Liver (tissue), 9 donors: ENCODE data around the gene NT5DC2. TPM values are rescaled to one million over a fixed set of nuclear protein-coding genes. Genes with fewer than 3 reads are reported as not detected.

Source experiments
- DNase-seq: peaks from one replicate; pipeline ENCODE4 v3.0.0-alpha.2; 2017; ENCODE audit warnings: low spot score
- H3K27ac ChIP-seq, 2 donors: one replicate each; pipeline ENCODE4 v1.7.0; 2013; ENCODE audit warnings: inconsistent platforms in 2 of 2, low read length in 2 of 2, control low read depth in 1 of 2, low read depth in 1 of 2, mild to moderate bottlenecking in 1 of 2
- H3K27me3 ChIP-seq, 4 donors: one replicate each; pipeline versions ENCODE4 v1.6.1 to v1.7.0; 2013; ENCODE audit warnings: low read length in 3 of 4, inconsistent platforms in 1 of 4, mild to moderate bottlenecking in 1 of 4, moderate library complexity in 1 of 4; ENCODE audit not compliant: control insufficient read depth in 4 of 4, insufficient read depth in 4 of 4
- H3K36me3 ChIP-seq, 4 donors: one replicate each; pipeline versions ENCODE4 v1.6.1 to v1.7.0; 2013; ENCODE audit warnings: low read length in 3 of 4, mild to moderate bottlenecking in 3 of 4, low read depth in 1 of 4, moderate library complexity in 1 of 4; ENCODE audit not compliant: control insufficient read depth in 4 of 4, insufficient read depth in 3 of 4
- H3K4me1 ChIP-seq, 4 donors: one replicate each; pipeline versions ENCODE4 v1.6.1 to v1.7.0; 2013; ENCODE audit warnings: low read length in 3 of 4, mild to moderate bottlenecking in 3 of 4, moderate library complexity in 1 of 4; ENCODE audit not compliant: control insufficient read depth in 4 of 4, insufficient read depth in 4 of 4
- H3K4me3 ChIP-seq, 3 donors: one replicate each; pipeline versions ENCODE4 v1.6.1 to v1.7.0; 2013; ENCODE audit warnings: low read length in 3 of 3, control low read depth in 1 of 3, low read depth in 1 of 3, mild to moderate bottlenecking in 1 of 3
- H3K9ac ChIP-seq, 2 donors: one replicate each; pipeline ENCODE4 v1.7.0; 2013; ENCODE audit warnings: low read length in 2 of 2, mild to moderate bottlenecking in 2 of 2, moderate library complexity in 2 of 2, control low read depth in 1 of 2, low read depth in 1 of 2
- H3K9me3 ChIP-seq, 4 donors: one replicate each; pipeline versions ENCODE4 v1.6.1 to v1.7.0; 2013; ENCODE audit warnings: low read length in 3 of 4; ENCODE audit not compliant: control insufficient read depth in 4 of 4
- FOXA1 ChIP-seq: IDR thresholded peaks from 2 replicates; pipeline ENCODE4 v1.6.1; 2016; ENCODE audit warnings: antibody characterized with exemption
- GABPA ChIP-seq, 2 donors: IDR thresholded peaks in 1 of 2; conservative IDR thresholded peaks in 1 of 2; 2 replicates each; pipeline ENCODE4 v1.6.1; 2016; ENCODE audit warnings: antibody characterized with exemption in 2 of 2, mild to moderate bottlenecking in 1 of 2, moderate library complexity in 1 of 2
- HNF4G ChIP-seq: IDR thresholded peaks from 2 replicates; pipeline ENCODE4 v1.6.1; 2016; ENCODE audit warnings: antibody characterized with exemption
- NR2F2 ChIP-seq: IDR thresholded peaks from 2 replicates; pipeline ENCODE4 v1.6.1; 2016; ENCODE audit warnings: antibody characterized with exemption
- RXRA ChIP-seq, 2 donors: IDR thresholded peaks; 2 replicates each; pipeline ENCODE4 v1.6.1; 2017 to 2018; ENCODE audit warnings: antibody characterized with exemption in 2 of 2, mild to moderate bottlenecking in 1 of 2
- SP1 ChIP-seq: IDR thresholded peaks from 2 replicates; pipeline ENCODE4 v1.6.1; 2018; ENCODE audit warnings: antibody characterized with exemption, mild to moderate bottlenecking
- YY1 ChIP-seq: IDR thresholded peaks from 2 replicates; pipeline ENCODE4 v1.6.1; 2016; ENCODE audit warnings: antibody characterized with exemption, mild to moderate bottlenecking
- WGBS: extraction: QIAGEN DNeasy Blood & Tissue Kit; methylation state at CpG from one replicate; pipeline ENCODE4 v1.1.7; 2013; 5-methylcytosine and 5-hydroxymethylcytosine counted together
- polyA plus RNA-seq, 2 donors: library from polyadenylated mRNA; stranded (reverse) in 1 of 2; unstranded in 1 of 2; fragments of 200-250 nt in 1 of 2; fragments of >200 nt in 1 of 2; fragmentation: Nextera tagmentation in 1 of 2; extraction: Ambion mirVana in 1 of 2; gene quantifications; one replicate each; pipeline versions ENCODE4 v1.2.1 to v1.2.3, GENCODE V29; 2013 to 2015
- total RNA-seq, 2 donors: library from RNA; depleted of rRNA; stranded (reverse); fragments of >200 nt; gene quantifications; one replicate each; pipeline ENCODE4 v1.2.3, GENCODE V29; 2014
- TF ChIP-seq, protein P1 (sequence below): IDR thresholded peaks from 2 replicates; pipeline ENCODE4 v1.6.1; 2016; ENCODE audit warnings: antibody characterized with exemption, mild to moderate bottlenecking
- TF ChIP-seq, protein P2 (sequence below): fragments of 150-350 bp; IDR thresholded peaks from 2 replicates; pipeline ENCODE4 v1.5.1; 2017; ENCODE audit warnings: improper control_type of control experiment, low read depth, low read length; ENCODE audit not compliant: missing input control
- TF ChIP-seq, protein P3 (sequence below): IDR thresholded peaks from 2 replicates; pipeline ENCODE4 v1.6.1; 2016; ENCODE audit warnings: antibody characterized with exemption
- donor health status: healthy.
- donor health status: healthy.
- donor health status: healthy.
- donor health status: healthy.
- donor health status: healthy.

The NT5DC2 gene
- total and polyA plus RNA-seq, 4 donors, result 2.8 to 20.9 (median 3.1) TPM

DNA sequence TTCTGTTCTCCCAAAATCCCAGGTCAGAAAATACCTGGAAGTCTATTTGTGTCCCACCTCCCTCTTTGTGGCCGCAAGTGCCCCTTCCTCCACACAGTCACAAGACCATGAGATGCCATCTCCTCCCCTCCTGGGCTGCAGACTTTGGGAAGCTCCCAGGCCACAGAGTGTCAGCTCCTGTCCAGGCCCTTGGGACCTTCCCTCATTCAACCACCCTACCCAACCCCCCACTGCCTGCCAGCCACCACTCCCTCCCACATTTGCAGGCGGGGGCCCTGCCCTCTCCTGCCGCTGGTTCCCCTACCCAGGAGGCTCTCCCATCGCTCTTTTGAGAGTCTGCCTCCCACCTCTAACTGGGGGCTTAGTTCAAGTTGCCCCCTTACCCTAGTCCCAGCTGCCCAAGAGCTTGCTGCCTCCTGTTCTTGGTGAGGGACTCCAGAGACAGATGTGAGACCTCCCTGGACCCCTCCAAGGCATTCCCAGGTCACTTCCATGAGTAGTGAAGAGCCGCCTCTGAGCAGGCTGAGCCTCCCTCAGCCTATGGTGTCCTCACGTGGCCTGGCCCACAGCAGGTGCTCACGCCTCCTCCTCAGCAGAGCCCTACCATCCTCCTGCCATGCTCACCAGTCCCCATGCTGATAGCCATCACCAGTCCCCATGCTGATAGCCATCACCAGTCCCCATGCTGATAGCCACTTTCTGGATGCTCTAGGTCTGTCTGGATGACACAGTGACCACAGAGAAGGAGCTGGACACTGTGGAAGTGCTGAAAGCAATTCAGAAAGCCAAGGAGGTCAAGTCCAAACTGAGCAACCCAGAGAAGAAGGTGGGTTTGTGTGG lies 54.4 kb downstream of the NT5DC2 start:
- no peaks in the 10 kb centered on the region for H3K9me3 ChIP-seq
- 97% methylated on average over 7 of the region's 7 CpGs for WGBS
- H3K27ac ChIP-seq, result no peak overlapping the region
- H3K9ac ChIP-seq, result no peak overlapping the region
- no peak overlapping the region for H3K4me3 ChIP-seq
- DNase-seq, result no peak
- H3K36me3 ChIP-seq, result peaks cover 17 to 68% (median 41%) of the 10 kb centered on the region in 4 donors
- no peaks in the 10 kb centered on the region for H3K27me3 ChIP-seq
- peaks cover 0 to 10% (median 4%) of the 10 kb centered on the region in 4 donors for H3K4me1 ChIP-seq
- TF ChIP-seq NR2F2 (no peak), HNF4G (no peak), FOXA1 (no peak), RXRA (IDR thresholded peaks at IDR 0.05) (no peak), GABPA (IDR thresholded peaks at IDR 0.05 in 1 of 2, conservative IDR thresholded peaks at IDR 0.05 in 1 of 2) (no peak), SP1 (no peak), YY1 (no peak)
- TF ChIP-seq, protein P1, sequence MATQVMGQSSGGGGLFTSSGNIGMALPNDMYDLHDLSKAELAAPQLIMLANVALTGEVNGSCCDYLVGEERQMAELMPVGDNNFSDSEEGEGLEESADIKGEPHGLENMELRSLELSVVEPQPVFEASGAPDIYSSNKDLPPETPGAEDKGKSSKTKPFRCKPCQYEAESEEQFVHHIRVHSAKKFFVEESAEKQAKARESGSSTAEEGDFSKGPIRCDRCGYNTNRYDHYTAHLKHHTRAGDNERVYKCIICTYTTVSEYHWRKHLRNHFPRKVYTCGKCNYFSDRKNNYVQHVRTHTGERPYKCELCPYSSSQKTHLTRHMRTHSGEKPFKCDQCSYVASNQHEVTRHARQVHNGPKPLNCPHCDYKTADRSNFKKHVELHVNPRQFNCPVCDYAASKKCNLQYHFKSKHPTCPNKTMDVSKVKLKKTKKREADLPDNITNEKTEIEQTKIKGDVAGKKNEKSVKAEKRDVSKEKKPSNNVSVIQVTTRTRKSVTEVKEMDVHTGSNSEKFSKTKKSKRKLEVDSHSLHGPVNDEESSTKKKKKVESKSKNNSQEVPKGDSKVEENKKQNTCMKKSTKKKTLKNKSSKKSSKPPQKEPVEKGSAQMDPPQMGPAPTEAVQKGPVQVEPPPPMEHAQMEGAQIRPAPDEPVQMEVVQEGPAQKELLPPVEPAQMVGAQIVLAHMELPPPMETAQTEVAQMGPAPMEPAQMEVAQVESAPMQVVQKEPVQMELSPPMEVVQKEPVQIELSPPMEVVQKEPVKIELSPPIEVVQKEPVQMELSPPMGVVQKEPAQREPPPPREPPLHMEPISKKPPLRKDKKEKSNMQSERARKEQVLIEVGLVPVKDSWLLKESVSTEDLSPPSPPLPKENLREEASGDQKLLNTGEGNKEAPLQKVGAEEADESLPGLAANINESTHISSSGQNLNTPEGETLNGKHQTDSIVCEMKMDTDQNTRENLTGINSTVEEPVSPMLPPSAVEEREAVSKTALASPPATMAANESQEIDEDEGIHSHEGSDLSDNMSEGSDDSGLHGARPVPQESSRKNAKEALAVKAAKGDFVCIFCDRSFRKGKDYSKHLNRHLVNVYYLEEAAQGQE, result no peak
- TF ChIP-seq, protein P2, sequence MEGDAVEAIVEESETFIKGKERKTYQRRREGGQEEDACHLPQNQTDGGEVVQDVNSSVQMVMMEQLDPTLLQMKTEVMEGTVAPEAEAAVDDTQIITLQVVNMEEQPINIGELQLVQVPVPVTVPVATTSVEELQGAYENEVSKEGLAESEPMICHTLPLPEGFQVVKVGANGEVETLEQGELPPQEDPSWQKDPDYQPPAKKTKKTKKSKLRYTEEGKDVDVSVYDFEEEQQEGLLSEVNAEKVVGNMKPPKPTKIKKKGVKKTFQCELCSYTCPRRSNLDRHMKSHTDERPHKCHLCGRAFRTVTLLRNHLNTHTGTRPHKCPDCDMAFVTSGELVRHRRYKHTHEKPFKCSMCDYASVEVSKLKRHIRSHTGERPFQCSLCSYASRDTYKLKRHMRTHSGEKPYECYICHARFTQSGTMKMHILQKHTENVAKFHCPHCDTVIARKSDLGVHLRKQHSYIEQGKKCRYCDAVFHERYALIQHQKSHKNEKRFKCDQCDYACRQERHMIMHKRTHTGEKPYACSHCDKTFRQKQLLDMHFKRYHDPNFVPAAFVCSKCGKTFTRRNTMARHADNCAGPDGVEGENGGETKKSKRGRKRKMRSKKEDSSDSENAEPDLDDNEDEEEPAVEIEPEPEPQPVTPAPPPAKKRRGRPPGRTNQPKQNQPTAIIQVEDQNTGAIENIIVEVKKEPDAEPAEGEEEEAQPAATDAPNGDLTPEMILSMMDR, result no peak
- TF ChIP-seq, protein P3, sequence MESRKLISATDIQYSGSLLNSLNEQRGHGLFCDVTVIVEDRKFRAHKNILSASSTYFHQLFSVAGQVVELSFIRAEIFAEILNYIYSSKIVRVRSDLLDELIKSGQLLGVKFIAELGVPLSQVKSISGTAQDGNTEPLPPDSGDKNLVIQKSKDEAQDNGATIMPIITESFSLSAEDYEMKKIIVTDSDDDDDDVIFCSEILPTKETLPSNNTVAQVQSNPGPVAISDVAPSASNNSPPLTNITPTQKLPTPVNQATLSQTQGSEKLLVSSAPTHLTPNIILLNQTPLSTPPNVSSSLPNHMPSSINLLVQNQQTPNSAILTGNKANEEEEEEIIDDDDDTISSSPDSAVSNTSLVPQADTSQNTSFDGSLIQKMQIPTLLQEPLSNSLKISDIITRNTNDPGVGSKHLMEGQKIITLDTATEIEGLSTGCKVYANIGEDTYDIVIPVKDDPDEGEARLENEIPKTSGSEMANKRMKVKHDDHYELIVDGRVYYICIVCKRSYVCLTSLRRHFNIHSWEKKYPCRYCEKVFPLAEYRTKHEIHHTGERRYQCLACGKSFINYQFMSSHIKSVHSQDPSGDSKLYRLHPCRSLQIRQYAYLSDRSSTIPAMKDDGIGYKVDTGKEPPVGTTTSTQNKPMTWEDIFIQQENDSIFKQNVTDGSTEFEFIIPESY, result no peak

DNA sequence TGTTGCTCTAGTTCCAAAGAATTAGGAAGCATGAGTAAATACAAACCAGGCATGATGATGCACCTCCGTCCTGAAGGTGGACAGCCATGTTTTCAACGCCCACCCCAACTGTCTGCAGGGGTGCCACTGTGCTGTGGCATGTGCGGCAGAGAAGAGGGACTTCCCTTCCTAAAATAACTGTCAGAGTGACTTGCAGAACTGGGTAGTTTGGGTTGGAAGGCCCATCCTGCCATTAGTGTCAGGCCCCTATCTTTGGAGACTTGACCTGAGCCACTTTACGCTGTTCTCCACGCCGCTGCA lies 55.9 kb downstream of the NT5DC2 start:
- Histone ChIP-seq H3K9me3 (no peaks in the 10 kb centered on the region), H3K27me3 (no peaks in the 10 kb centered on the region), H3K27ac (no peak overlapping the region), H3K4me1 (peaks cover 0 to 14% (median 4%) of the 10 kb centered on the region in 4 donors), H3K9ac (no peak overlapping the region), H3K36me3 (peaks cover 20 to 74% (median 49%) of the 10 kb centered on the region in 4 donors), H3K4me3 (no peak overlapping the region)
- 96% methylated on average over 6 of the region's 6 CpGs for WGBS
- DNase-seq, result no peak
- TF ChIP-seq GABPA (IDR thresholded peaks at IDR 0.05 in 1 of 2, conservative IDR thresholded peaks at IDR 0.05 in 1 of 2), result no peak
- TF ChIP-seq, protein P3, result no peak
